IMR-90 (cell line): ENCODE results near the gene HPGDS.

Experiments used
- RCOR1 ChIP-seq: IDR thresholded peaks from 2 replicates; pipeline ENCODE4 v1.6.1; 2012; ENCODE audit warnings: mild to moderate bottlenecking, low read length, improper control_type of control experiment; ENCODE audit not compliant: insufficient replicate concordance
- USF2 ChIP-seq: fragments of 150-350 bp; IDR thresholded peaks from 2 replicates; pipeline ENCODE4 v1.6.1; 2017; ENCODE audit warnings: mild to moderate bottlenecking, antibody characterized with exemption, low read length, low read depth

- no peak for TF ChIP-seq RCOR1
- no peak for TF ChIP-seq USF2
Measured at GRCh38 chr4:94267037-94267436, 75.6 kb downstream of the HPGDS start.
